ENCODE measurements around the gene PADI6. TPM values are rescaled to one million over a fixed set of nuclear protein-coding genes. Genes with fewer than 3 reads are reported as not detected.

The PADI6 gene
- polyA plus RNA-seq, 1 of the 3 experiments (the other 2 are of a cell fraction), result not detected

DNA sequence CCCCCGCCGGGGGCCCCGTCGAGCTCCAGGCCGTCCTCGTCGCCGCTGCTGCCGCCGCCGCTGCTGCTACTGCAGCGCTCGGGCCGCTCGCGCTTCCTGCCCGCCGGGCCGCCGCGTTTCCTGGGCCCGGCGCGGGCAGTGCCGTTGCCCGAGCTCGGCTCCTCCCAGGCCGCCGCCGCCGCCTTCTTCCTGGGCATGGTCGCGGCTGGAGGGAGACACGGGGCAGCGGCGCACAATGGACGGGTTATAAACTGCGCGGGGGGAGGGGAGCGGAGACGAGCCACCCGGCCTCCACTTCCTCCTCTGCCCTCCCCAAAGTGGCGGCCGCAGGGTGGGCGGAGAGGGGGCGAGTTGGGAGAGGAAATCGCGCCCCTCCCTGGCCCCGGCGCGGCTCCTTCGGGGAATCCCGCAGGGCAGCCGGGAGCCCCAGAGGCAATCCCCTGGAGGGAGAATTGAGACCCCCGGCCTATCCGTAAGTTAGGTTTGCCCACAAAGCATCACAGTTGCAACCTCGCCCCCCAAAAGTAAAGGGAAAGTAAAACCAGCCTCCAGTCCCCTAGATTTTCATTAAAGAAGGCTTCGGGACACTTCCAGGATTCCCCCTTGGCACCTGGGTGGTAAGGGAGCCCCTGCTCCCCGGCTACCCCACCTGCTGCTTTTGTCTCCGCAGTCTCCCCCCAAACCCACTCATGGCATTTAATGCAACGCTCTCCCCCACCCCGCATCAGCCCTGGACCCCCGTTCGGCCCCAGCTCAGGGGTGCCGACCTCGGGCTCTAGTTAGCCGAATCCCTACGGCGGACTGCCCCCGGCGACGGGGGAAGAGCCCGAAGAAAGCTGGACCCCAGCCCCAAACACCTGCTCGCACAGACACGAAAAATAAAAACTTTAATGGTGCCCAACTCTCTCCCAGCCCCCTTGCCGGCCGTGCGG lies 66.6 kb downstream of the PADI6 start:
- Histone ChIP-seq H3K4me2 (peak overlapping the region; percentile 98), H3K27ac (ENCODE audit: low read depth in 2 of 2, low read length in 1 of 2) (peak overlapping the region; percentile 97 to 98), H3K9ac (peak overlapping the region; percentile 98), H3K79me2 (ENCODE audit: insufficient read depth) (peaks cover 58% of the 10 kb centered on the region), H3K9me3 (no peaks in the 10 kb centered on the region), H4K20me1 (ENCODE audit: insufficient read depth) (peaks cover 34% of the 10 kb centered on the region), H3F3A (replicated peaks; ENCODE audit: insufficient read depth) (peaks cover 30% of the 10 kb centered on the region), H3K9me2 (no peaks in the 10 kb centered on the region), H2AFZ (ENCODE audit: low read depth) (peak overlapping the region; percentile 93; the same call in 1 of the 2 replicates), H3K4me3 (ENCODE audit: low read depth in 2 of 2, low read length in 1 of 2) (peak overlapping the region; percentile 86 to 99), H3K27me3 (ENCODE audit: insufficient read depth) (no peaks in the 10 kb centered on the region), H3K4me1 (ENCODE audit: control insufficient read depth in 1 of 2, insufficient read depth in 2 of 2, low read depth in 1 of 2, low read length in 1 of 2) (peaks cover 25 to 43% of the 10 kb centered on the region in 2 experiments), H3K36me3 (replicated peaks in 1 of 2; ENCODE audit: control insufficient read depth in 1 of 2, insufficient read depth in 2 of 2, low read length in 1 of 2) (peaks cover 5 to 15% of the 10 kb centered on the region in 2 experiments)
- CTCF ChIA-PET, result interaction anchor here (0.6 to 5.7 kb wide), 9 partner anchors 8 to 546 kb away, joined by 3 to 35 read pairs (median 3); no protein-coding TSS in a partner anchor
- WGBS (ENCODE audit: low lambda C conversion rate), result 0% methylated on average over 22 of the region's 78 CpGs
- TF ChIP-seq JUND (IDR thresholded peaks at IDR 0.05), result no peak; the same call in 1 of the 2 replicates
- no peak for TF ChIP-seq FOSL2 (IDR thresholded peaks at IDR 0.05; ENCODE audit: borderline replicate concordance, low read depth)
- TF ChIP-seq MXI1 (IDR thresholded peaks at IDR 0.05; ENCODE audit: low read depth, low read length), result no peak
- no peak for TF ChIP-seq NFIC (IDR thresholded peaks at IDR 0.05; ENCODE audit: borderline replicate concordance)
- TF ChIP-seq ZBTB33 (IDR thresholded peaks at IDR 0.05; ENCODE audit: borderline replicate concordance, low read depth), result no peak
- TF ChIP-seq TAF1 (IDR thresholded peaks at IDR 0.05; ENCODE audit: borderline replicate concordance, low read depth, low read length), result peak; percentile 83
- no peak for TF ChIP-seq EZH2phosphoT487 (IDR thresholded peaks at IDR 0.05; ENCODE audit: borderline replicate concordance, low read depth)
- TF ChIP-seq, protein P1, sequence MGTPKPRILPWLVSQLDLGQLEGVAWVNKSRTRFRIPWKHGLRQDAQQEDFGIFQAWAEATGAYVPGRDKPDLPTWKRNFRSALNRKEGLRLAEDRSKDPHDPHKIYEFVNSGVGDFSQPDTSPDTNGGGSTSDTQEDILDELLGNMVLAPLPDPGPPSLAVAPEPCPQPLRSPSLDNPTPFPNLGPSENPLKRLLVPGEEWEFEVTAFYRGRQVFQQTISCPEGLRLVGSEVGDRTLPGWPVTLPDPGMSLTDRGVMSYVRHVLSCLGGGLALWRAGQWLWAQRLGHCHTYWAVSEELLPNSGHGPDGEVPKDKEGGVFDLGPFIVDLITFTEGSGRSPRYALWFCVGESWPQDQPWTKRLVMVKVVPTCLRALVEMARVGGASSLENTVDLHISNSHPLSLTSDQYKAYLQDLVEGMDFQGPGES (IDR thresholded peaks at IDR 0.05; ENCODE audit: low read depth, low read length), result no peak
- TF ChIP-seq REST (IDR thresholded peaks at IDR 0.05; ENCODE audit: low read depth, low read length), result no peak; the same call in 1 of the 2 replicates
- no peak for TF ChIP-seq FOXM1 (IDR thresholded peaks at IDR 0.05; ENCODE audit: low read depth)
- 0 out of 2 replicates have a peak, but pooled peaks have one; percentile 34 for TF ChIP-seq ELF1 (IDR thresholded peaks at IDR 0.05)
- no peak for TF ChIP-seq RXRA (IDR thresholded peaks at IDR 0.05; ENCODE audit: borderline replicate concordance, low read depth)
- TF ChIP-seq, protein P2, sequence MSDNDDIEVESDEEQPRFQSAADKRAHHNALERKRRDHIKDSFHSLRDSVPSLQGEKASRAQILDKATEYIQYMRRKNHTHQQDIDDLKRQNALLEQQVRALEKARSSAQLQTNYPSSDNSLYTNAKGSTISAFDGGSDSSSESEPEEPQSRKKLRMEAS (IDR thresholded peaks at IDR 0.05; ENCODE audit: low read depth), result peak; percentile 59; the same call in 1 of the 2 replicates
- peak; percentile 47 for TF ChIP-seq CHD2 (IDR thresholded peaks at IDR 0.05; ENCODE audit: low read length, partially characterized antibody)
- TF ChIP-seq YY1 (IDR thresholded peaks at IDR 0.05; ENCODE audit: low read depth), result peak; percentile 50; the same call in 1 of the 2 replicates
- TF ChIP-seq, protein P3, sequence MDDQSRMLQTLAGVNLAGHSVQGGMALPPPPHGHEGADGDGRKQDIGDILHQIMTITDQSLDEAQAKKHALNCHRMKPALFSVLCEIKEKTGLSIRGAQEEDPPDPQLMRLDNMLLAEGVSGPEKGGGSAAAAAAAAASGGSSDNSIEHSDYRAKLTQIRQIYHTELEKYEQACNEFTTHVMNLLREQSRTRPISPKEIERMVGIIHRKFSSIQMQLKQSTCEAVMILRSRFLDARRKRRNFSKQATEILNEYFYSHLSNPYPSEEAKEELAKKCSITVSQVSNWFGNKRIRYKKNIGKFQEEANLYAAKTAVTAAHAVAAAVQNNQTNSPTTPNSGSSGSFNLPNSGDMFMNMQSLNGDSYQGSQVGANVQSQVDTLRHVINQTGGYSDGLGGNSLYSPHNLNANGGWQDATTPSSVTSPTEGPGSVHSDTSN (IDR thresholded peaks at IDR 0.05), result 0 out of 2 replicates have a peak, but pooled peaks have one; percentile 2
- TF ChIP-seq GATA2 (CRISPR knock-in tag; IDR thresholded peaks at IDR 0.05), result no peak
- no peak for TF ChIP-seq POLR2AphosphoS5 (IDR thresholded peaks at IDR 0.05; ENCODE audit: low read depth, low read length)
- peak; percentile 83 for DNase-seq
- POLR2A ChIA-PET, result interaction anchor here (0.6 to 1.1 kb wide), 3 partner anchors 10 to 254 kb away, joined by 3 to 6 read pairs (median 4); no protein-coding TSS in a partner anchor
